Omental fat pad (tissue), 4 donors: Measurements from ENCODE around the gene RASSF4. TPM values are rescaled to one million over a fixed set of nuclear protein-coding genes. Genes with fewer than 3 reads are reported as not detected.

Experiments
- ATAC-seq: fragments of 150-250 bp; one replicate; pipeline ENCODE4 v1.9.1; 2016; ENCODE audit warnings: mild to moderate bottlenecking, moderate library complexity; ENCODE audit not compliant: low FRiP score
- DNase-seq: peaks from one replicate; pipeline ENCODE4 v3.0.0-alpha.2; 2019; ENCODE audit warnings: low spot score
- CTCF ChIP-seq, 3 donors: fragments of 450-650 bp; IDR thresholded peaks; one replicate each; pipeline ENCODE4 v1.5.1; 2016 to 2017; ENCODE audit warnings: antibody characterized with exemption in 3 of 3, mild to moderate bottlenecking in 3 of 3, moderate library complexity in 2 of 3
- total RNA-seq, 4 donors: library from RNA; depleted of rRNA; stranded (reverse); fragments of >200 nt; gene quantifications; one replicate each; pipeline ENCODE4 v1.1.0, GENCODE V29; 2016

RASSF4 gene
- total RNA-seq, 4 donors from 2014 or later, result 75.1 to 229 (median 142) TPM

DNA sequence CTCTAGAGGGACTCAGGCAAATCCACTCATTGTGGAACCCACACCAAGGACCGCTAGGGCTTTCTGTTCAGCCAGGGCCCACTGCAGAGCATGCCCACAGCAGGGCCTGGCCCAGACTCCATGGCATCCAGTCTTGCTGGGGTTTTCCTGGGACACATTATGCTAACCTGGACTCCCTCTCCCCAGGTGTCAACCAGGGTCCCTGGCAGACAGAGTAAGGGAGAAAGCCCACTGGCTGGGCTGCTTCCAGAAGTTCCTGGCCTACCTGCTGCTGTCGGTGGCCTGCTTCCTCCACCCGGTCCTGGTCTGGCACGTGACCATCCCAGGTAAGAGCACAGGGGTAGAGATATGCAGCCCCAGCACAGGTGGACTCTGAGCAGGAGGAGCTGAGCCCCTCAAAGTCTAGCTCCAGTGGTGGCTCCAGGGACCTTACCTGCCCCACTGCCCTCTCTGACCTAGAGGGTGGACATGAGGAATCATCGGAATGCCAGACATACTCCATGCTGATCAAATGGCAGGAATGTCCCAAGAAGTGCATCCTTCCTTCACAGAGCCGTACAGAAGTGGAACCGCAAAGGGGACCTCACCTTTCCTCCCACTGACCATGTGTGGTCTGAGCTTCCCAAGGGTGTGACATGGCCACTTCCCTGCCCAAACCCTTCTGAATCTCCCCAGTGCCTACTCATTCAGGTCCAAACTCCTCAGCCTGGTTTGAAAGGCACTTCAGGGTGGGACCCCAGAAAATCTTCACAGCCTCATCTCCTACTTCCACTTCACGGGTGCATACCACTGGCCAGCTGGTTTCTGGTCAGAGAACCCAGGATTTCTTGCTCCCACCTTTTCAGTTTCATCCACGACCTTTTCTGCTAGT, 25.9 kb upstream of the RASSF4 start:
- DNase-seq (no peak), ATAC-seq (no peak)

DNA sequence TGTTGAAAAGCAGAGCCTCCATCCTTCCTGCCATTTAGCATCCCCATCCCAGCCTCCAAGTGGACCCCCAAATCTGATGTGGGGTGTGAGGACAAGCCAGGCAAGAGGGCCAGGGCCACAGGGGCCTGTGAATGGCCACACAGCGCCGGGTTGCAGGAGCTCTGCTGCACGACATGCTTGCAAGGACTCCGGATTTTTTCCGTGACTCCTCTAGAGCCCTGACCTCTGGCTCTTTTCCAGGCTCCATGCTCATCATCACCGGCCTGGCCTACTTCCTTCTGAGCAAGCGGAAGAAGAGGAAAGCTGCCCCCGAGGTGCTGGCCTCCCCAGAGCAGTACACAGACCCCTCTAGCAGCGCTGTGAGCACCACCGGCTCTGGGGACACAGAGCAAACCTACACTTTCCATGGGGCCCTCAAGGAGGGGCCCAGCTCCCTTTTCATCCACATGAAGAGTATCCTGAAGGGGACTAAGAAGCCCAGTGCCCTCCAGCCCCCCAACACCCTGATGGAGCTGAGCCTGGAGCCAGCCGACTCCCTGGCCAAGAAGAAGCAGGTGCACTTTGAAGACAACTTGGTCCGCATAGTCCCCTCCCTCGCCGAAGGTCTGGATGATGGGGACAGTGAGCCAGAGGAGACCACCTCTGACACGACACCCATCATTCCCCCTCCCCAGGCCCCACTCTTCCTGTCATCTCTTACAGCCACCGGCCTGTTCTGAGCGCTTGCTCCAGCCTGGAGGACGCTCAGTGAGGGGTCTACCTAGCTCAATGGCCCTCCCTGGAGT, 25.0 kb upstream of the RASSF4 start:
- ATAC-seq (no peak), DNase-seq (no peak)
- TF ChIP-seq CTCF (IDR thresholded peaks at IDR 0.05), result no peak

More for the DNA sequence above, 25.9 kb upstream of the RASSF4 start:
- TF ChIP-seq CTCF (IDR thresholded peaks at IDR 0.05), result no peak

DNA sequence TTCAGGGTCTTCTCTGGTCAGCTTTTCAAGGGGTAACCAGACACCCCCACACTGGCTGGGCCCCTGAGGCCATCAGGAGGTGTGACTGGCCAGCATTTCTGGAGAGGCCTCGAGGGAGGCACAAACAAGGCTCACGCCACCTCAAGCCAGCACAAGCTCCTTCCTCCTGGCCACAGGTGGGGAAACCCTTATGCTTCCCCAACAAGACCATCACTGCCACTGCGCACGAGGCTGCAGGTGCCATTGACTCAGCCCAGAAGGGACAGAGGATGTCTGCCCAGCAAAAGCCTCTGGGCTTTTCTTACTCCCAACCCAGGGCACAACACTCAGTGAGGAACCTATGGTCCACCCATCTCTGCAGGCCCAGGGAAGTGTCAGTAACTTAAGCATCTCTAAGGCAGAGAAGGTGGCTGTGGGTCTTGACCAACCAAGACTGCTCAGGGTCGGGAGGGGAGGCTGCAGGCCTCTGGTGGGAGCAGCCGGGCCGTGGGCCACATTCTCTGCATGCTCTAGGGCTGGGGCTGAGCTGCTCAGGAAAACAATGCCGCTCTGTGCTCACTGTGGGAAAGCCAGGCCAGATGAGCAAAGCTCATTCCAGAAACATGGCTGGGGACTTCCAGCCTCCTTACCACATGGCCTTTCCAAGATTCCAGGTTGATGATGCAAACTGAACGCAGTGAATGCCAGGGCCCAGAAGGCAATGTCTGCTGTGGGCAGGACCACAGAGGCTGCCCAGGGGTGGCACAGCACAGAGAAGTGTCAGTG, 24.2 kb upstream of the RASSF4 start:
- DNase-seq, result no peak
- ATAC-seq, result peak; percentile 43
- TF ChIP-seq CTCF (IDR thresholded peaks at IDR 0.05), result no peak

DNA sequence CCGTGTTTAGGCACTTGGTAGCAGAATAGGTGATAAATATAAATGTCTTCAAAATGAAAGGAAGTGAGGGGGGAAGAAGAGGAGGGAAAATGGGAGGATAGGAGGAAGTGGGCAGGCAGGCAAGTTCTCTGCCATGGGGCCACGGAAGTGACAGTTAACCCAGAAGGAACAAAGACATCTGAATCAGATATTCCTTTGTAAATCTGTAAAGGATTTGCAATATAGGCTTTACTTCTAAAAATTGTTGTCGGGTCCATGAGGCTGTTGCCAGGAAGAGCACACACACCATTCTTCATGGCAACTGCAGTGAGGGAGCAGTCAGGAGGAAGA, 23.7 kb upstream of the RASSF4 start:
- TF ChIP-seq CTCF (IDR thresholded peaks at IDR 0.05), result no peak
- DNase-seq (no peak), ATAC-seq (no peak)

DNA sequence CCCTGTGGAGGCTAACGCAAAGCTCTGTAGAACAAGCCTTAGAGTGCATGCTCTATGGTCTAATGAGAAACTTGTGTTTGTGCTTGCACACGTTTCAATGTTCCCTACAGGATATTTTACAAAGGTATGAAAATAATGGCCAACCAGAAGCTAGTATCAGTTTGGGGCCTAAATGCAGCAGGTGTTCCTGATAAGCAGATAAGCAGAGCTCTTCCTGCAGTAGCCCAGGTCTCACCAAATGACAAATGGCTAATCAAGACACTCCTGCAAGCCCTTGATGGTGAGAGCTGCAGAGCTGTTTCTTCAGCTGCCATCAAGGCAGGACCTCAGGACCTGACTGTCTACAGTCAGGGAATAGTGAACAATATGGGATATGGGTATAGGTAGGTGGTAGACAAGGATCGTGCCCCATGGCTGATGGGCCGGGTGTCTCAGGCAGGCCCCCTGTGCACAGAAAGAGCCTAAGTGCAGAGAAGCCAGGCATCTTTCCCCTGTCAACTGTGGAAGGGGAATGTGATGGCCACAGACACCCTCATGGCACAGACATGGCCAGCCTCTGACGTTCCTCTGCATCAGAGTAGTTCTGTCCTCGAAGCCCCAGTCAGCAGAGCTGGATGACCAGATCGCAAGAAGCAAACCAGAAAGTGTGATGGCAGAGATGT, 23.2 kb upstream of the RASSF4 start:
- ATAC-seq (no peak), DNase-seq (no peak)
- TF ChIP-seq CTCF (IDR thresholded peaks at IDR 0.05), result no peak

GRCh38 chr10:44937196-44938005, 22.2 kb upstream of the RASSF4 start:
- TF ChIP-seq CTCF (IDR thresholded peaks at IDR 0.05), result no peak
- DNase-seq (no peak), ATAC-seq (no peak)
